Suprapubic skin (tissue), 3 donors: Measurements from ENCODE around the gene CCDC85A.

Experiments used
- CTCF ChIP-seq, 2 donors: fragments of 200-600 bp in 1 of 2; fragments of 450-650 bp in 1 of 2; sonication (generic) in 1 of 2; IDR thresholded peaks; one replicate each; pipeline ENCODE4 v1.5.1; 2016 to 2019; ENCODE audit warnings: antibody characterized with exemption in 2 of 2, mild to moderate bottlenecking in 1 of 2, moderate library complexity in 1 of 2
- EP300 ChIP-seq: sonication (generic); formaldehyde crosslinking; IDR thresholded peaks from one replicate; pipeline ENCODE4 v1.6.1; 2017; ENCODE audit warnings: antibody characterized with exemption

- no peak for TF ChIP-seq EP300
- TF ChIP-seq CTCF (IDR thresholded peaks at IDR 0.05) = no peak
Observed at GRCh38 chr2:56335101-56335500, 151.3 kb downstream of the CCDC85A start.
